ENCODE data around the gene ZNF503.
"Not testable (repeated sequence)": the region's sequence is repeated elsewhere in the genome, so short reads cannot be mapped to it uniquely, and the experiment has no call there.

The ZNF503 gene

GRCh38 chr10:75395066-75395931 lies 6.3 kb downstream of the ZNF503 start:
- no peak for DNase-seq (ENCODE audit: low spot score)

GRCh38 chr10:75394221-75394620 lies 7.3 kb downstream of the ZNF503 start:
- DNase-seq (ENCODE audit: low spot score), result no peak

GRCh38 chr10:75392744-75393143 lies 8.8 kb downstream of the ZNF503 start:
- no peak for DNase-seq (ENCODE audit: low spot score)

- no peak for DNase-seq (ENCODE audit: low spot score)
Observed at GRCh38 chr10:75392271-75392670, 9.3 kb downstream of the ZNF503 start.

- DNase-seq (ENCODE audit: low spot score), result no peak
Observed at GRCh38 chr10:75390178-75390577, 11.4 kb downstream of the ZNF503 start.

GRCh38 chr10:75388082-75388481 lies 13.5 kb downstream of the ZNF503 start:
- no peak for DNase-seq (ENCODE audit: low spot score)

GRCh38 chr10:75386128-75386527 lies 15.4 kb downstream of the ZNF503 start:
- no peak for DNase-seq (ENCODE audit: low spot score)

GRCh38 chr10:75379817-75380216 lies 21.7 kb downstream of the ZNF503 start:
- DNase-seq (ENCODE audit: low spot score), result no peak

- DNase-seq (ENCODE audit: low spot score), result no peak
Observed at GRCh38 chr10:75379212-75379724, 22.3 kb downstream of the ZNF503 start.

- DNase-seq (ENCODE audit: low spot score), result no peak
Observed at GRCh38 chr10:75378379-75378778, 23.2 kb downstream of the ZNF503 start.

GRCh38 chr10:75377869-75378268 lies 23.7 kb downstream of the ZNF503 start:
- DNase-seq (ENCODE audit: low spot score), result no peak

GRCh38 chr10:75375838-75376237 lies 25.7 kb downstream of the ZNF503 start:
- DNase-seq (ENCODE audit: low spot score), result no peak

GRCh38 chr10:75371010-75371409 lies 30.6 kb downstream of the ZNF503 start:
- no peak for DNase-seq (ENCODE audit: low spot score)

- not testable (repeated sequence) for DNase-seq (ENCODE audit: low spot score)
Observed at GRCh38 chr10:75369838-75370237, 31.7 kb downstream of the ZNF503 start.

- no peak for DNase-seq (ENCODE audit: low spot score)
Observed at GRCh38 chr10:75367901-75368300, 33.7 kb downstream of the ZNF503 start.

GRCh38 chr10:75367021-75367487 lies 34.5 kb downstream of the ZNF503 start:
- DNase-seq (ENCODE audit: low spot score), result no peak

GRCh38 chr10:75363431-75363830 lies 38.1 kb downstream of the ZNF503 start:
- DNase-seq (ENCODE audit: low spot score), result no peak

GRCh38 chr10:75359876-75360275 lies 41.7 kb downstream of the ZNF503 start:
- not testable (repeated sequence) for DNase-seq (ENCODE audit: low spot score)

GRCh38 chr10:75358835-75359421 lies 42.6 kb downstream of the ZNF503 start:
- no peak for DNase-seq (ENCODE audit: low spot score)

GRCh38 chr10:75358132-75358531 lies 43.4 kb downstream of the ZNF503 start:
- no peak for DNase-seq (ENCODE audit: low spot score)

GRCh38 chr10:75357500-75357899 lies 44.1 kb downstream of the ZNF503 start:
- no peak for DNase-seq (ENCODE audit: low spot score)

GRCh38 chr10:75356484-75356883 lies 45.1 kb downstream of the ZNF503 start:
- DNase-seq (ENCODE audit: low spot score), result no peak

GRCh38 chr10:75355706-75356105 lies 45.9 kb downstream of the ZNF503 start:
- DNase-seq (ENCODE audit: low spot score), result no peak

Measured in hematopoietic multipotent progenitor cell treated with erythropoietin and hydrocortisone succinate and interleukin-3 and kit ligand, for 17 days (in vitro differentiated cells).